Measurements from ENCODE around the gene TNS1. TPM values are rescaled to one million over a fixed set of nuclear protein-coding genes. Genes with fewer than 3 reads are reported as not detected.
A peak's percentile ranks its signal among the peaks of the same experiment; 100 is the strongest.

TNS1 gene
- total and polyA plus RNA-seq, 7 donors, result 73.4 to 742 (median 276) TPM

- Histone ChIP-seq H3K4me1 (peaks cover 36% of the 10 kb centered on the region), H3K9me3 (no peaks in the 10 kb centered on the region), H3K27ac (no peak overlapping the region), H3K4me3 (no peak overlapping the region), H3K36me3 (ENCODE audit: insufficient read depth in 1 of 2, low read depth in 1 of 2) (no peaks in the 10 kb centered on the region), H3K27me3 (ENCODE audit: insufficient read depth in 3 of 3, low read length in 2 of 3) (no peaks in the 10 kb centered on the region)
- ATAC-seq (no peak), DNase-seq (no peak)
- intact Hi-C loops (cut with DNase I), result no loop called here
- TF ChIP-seq, protein P1, sequence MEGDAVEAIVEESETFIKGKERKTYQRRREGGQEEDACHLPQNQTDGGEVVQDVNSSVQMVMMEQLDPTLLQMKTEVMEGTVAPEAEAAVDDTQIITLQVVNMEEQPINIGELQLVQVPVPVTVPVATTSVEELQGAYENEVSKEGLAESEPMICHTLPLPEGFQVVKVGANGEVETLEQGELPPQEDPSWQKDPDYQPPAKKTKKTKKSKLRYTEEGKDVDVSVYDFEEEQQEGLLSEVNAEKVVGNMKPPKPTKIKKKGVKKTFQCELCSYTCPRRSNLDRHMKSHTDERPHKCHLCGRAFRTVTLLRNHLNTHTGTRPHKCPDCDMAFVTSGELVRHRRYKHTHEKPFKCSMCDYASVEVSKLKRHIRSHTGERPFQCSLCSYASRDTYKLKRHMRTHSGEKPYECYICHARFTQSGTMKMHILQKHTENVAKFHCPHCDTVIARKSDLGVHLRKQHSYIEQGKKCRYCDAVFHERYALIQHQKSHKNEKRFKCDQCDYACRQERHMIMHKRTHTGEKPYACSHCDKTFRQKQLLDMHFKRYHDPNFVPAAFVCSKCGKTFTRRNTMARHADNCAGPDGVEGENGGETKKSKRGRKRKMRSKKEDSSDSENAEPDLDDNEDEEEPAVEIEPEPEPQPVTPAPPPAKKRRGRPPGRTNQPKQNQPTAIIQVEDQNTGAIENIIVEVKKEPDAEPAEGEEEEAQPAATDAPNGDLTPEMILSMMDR (IDR thresholded peaks at IDR 0.05), result no peak
- 75 to 97% (median 87%) methylated on average over 2 of the region's 2 CpGs for WGBS, 3 donors
Measured at GRCh38 chr2:218028189-218028495, 25.3 kb upstream of the TNS1 start.

DNA sequence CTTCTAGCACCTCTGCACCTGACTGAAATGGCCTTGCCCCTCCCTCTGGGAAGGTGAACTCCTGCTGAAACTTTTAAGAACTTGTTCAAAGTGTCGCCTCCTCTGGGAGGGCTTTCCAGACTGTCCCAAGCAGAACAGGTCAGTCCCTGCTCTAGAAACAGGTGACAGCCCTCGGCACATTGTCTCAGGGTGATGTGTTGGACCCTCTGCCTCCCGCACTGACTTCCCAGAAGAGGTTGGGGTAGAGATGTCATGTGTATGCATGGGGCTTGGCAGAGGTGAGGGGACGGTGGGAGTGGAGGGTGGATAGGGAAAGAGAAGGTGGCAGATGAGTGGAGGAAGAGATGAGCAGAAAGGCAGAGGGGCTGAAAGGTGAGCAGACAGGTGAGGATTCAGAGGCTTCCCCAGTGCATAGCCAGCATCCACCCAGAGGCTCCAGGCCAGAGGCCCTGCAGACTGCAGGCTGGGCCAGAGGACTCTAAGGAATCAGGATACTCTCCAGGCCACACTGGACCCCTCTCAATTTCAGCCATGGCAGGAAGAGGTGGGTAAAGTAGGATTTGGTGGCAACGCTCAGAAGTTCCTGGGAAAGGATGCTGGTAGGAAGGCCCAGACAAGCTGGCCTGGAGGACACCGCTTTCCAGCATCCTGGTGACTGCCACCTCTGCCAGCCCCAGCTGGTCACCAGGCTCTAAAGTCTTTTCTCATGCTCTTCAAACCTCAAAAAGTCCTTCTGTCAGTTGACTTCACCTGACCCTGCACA, 24.8 kb upstream of the TNS1 start:
- DNase-seq (no peak), ATAC-seq (no peak)
- Histone ChIP-seq H3K27ac (no peak overlapping the region), H3K4me1 (peaks cover 38% of the 10 kb centered on the region), H3K36me3 (ENCODE audit: insufficient read depth in 1 of 2, low read depth in 1 of 2) (no peaks in the 10 kb centered on the region), H3K4me3 (no peak overlapping the region), H3K27me3 (ENCODE audit: insufficient read depth in 3 of 3, low read length in 2 of 3) (no peaks in the 10 kb centered on the region), H3K9me3 (no peaks in the 10 kb centered on the region)
- intact Hi-C loops (cut with DNase I), result no loop called here
- WGBS, 3 donors, result 94 to 95% (median 95%) methylated on average over 6 of the region's 6 CpGs
- TF ChIP-seq, protein P1 (IDR thresholded peaks at IDR 0.05), result no peak

DNA sequence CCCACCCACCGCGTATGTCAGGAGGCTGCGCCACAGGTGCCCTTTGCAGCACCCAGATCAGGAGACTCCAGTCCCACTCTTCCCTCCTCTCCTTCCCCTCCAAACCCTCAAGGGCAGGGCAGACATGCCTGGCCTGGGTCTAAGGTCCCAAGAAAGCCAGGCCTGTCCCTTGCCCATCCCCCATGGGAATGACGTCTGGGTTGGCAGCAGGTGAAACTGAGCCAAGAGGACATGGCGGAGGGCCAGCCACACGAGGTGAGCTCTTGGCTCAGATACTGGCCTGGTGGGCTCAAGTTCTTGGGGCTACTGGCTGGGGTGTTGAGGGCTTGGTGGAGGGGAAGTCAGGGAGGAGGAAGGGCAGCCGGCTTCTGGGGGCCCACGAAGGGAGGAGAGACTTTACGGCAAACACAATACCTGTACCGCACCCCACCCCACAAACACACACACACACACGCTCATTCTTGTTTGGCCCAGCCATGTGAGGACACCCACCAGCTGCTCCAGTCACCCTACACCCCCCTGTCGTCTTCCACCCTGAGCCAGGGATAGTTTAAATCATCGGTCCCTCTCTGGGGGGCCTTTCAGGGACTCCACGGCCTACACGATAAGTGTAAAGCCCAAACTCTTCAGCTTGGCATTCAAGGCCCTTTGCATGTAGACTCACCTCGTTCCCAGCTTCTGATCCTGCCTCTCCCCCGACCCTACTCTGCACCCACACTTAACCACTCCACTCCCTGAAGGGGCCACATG, 24.1 kb upstream of the TNS1 start:
- H3K27ac ChIP-seq, result no peak overlapping the region
- ATAC-seq (peak in 2 of 4 donors; percentile 42 to 60), DNase-seq (peak in 1 of 2 donors; percentile 75)
- peaks cover 44% of the 10 kb centered on the region for H3K4me1 ChIP-seq
- H3K36me3 ChIP-seq (ENCODE audit: insufficient read depth in 1 of 2, low read depth in 1 of 2), result no peaks in the 10 kb centered on the region
- WGBS, 3 donors, result 48 to 59% (median 59%) methylated on average over 16 to 17 of the region's 17 CpGs
- H3K27me3 ChIP-seq (ENCODE audit: insufficient read depth in 3 of 3, low read length in 2 of 3), result no peaks in the 10 kb centered on the region
- no peaks in the 10 kb centered on the region for H3K9me3 ChIP-seq
- intact Hi-C loops (cut with DNase I), result no loop called here
- no peak overlapping the region for H3K4me3 ChIP-seq
- TF ChIP-seq, protein P1 (IDR thresholded peaks at IDR 0.05), result no peak

GRCh38 chr2:218026244-218026643, 23.4 kb upstream of the TNS1 start:
- intact Hi-C loops (cut with DNase I), result no loop called here
- Histone ChIP-seq H3K27ac (no peak overlapping the region), H3K9me3 (no peaks in the 10 kb centered on the region), H3K36me3 (ENCODE audit: insufficient read depth in 1 of 2, low read depth in 1 of 2) (no peaks in the 10 kb centered on the region), H3K4me1 (peaks cover 48% of the 10 kb centered on the region), H3K27me3 (ENCODE audit: insufficient read depth in 3 of 3, low read length in 2 of 3) (no peaks in the 10 kb centered on the region), H3K4me3 (no peak overlapping the region)
- no peak for ATAC-seq
- TF ChIP-seq, protein P1 (IDR thresholded peaks at IDR 0.05), result no peak
- WGBS, 3 donors, result 88 to 93% (median 90%) methylated on average over 7 of the region's 7 CpGs
- no peak for DNase-seq
